ENCODE results near the gene C17orf78. TPM values are rescaled to one million over a fixed set of nuclear protein-coding genes. Genes with fewer than 3 reads are reported as not detected.

C17orf78 gene
- total RNA-seq, 6 experiments from 2014 or later: not detected

DNA sequence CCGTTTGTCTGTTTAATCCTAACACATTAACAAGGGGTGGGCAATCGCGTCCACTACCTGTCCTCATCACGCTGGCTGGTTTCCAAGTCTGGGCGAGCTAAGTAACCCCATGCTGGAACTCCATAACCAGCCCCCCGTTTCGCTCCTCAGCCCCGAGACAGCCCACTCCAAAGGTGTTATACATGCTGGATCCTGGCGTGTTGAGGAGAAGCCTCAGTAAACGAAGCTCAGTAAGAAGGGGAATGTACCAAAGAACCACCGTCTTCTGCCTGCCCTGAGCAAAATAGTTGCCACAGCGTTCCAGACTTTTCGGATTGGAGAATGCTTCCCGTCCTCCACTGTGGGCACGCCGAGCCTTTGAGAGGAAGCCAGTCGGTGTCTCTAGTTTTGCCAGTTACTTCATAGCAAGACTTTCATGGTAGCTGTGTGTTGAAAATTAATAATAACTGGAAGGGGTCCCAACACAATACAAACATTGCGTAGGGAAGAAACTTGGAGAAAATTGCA lies 16.1 kb upstream of the C17orf78 start:
- no peaks in the 10 kb centered on the region for H3K36me3 Mint-ChIP-seq (ENCODE audit: low read depth)
- TF ChIP-seq, protein P1, sequence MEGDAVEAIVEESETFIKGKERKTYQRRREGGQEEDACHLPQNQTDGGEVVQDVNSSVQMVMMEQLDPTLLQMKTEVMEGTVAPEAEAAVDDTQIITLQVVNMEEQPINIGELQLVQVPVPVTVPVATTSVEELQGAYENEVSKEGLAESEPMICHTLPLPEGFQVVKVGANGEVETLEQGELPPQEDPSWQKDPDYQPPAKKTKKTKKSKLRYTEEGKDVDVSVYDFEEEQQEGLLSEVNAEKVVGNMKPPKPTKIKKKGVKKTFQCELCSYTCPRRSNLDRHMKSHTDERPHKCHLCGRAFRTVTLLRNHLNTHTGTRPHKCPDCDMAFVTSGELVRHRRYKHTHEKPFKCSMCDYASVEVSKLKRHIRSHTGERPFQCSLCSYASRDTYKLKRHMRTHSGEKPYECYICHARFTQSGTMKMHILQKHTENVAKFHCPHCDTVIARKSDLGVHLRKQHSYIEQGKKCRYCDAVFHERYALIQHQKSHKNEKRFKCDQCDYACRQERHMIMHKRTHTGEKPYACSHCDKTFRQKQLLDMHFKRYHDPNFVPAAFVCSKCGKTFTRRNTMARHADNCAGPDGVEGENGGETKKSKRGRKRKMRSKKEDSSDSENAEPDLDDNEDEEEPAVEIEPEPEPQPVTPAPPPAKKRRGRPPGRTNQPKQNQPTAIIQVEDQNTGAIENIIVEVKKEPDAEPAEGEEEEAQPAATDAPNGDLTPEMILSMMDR (IDR thresholded peaks at IDR 0.05): no peak
- no peaks in the 10 kb centered on the region for H3K9me3 Mint-ChIP-seq
- peak overlapping the region; percentile 78 for H3K4me3 Mint-ChIP-seq
- H3K27me3 Mint-ChIP-seq (ENCODE audit: insufficient read depth): peaks cover 1% of the 10 kb centered on the region; the same call in 1 of the 2 replicates
- peaks cover 28% of the 10 kb centered on the region for H3K4me1 Mint-ChIP-seq (ENCODE audit: low read depth)
- no peak for DNase-seq
- peak overlapping the region; percentile 70 for H3K27ac Mint-ChIP-seq

DNA sequence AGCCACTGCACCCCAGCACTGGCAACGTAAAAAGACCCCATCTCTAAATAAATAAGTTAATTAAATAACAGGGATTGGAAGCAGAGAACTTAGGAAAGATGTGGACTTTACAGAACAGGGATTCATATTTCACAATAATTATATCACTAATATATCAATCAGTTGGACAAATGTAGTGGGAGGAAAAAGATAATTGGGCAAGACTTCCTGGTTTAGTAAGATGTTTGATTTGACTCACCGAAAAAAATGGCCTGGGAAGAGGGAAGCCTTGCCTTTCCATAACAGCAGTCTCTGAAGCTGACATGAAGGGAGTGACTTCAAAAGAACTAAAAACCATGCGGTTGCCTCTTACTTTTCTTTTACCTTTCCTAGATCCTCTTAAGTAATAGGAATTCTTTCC lies 15.2 kb upstream of the C17orf78 start:
- no peak for DNase-seq
- Mint-ChIP-seq H3K27ac (no peak overlapping the region), H3K36me3 (ENCODE audit: low read depth) (no peaks in the 10 kb centered on the region)

DNA sequence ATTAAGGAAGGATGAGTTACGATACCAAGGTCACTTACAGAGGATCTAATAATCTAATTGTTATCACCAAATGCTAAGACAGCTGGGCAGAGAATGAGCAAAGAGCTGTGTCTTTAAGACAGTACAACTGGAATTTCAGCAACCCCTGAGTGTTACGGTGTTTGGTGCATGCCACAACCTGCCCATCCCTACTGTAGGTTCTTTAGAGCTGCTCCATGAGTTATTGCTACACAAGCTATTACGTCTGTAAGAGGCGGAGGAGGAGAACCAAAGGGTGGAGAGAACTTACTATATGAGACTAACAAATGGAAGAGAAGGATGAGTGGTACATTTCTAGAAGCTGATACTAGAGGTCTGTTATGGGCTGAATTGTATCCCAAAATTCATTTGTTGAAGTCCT lies 14.2 kb upstream of the C17orf78 start:
- Mint-ChIP-seq H3K4me3 (no peak overlapping the region), H3K4me1 (ENCODE audit: low read depth) (peaks cover 27% of the 10 kb centered on the region), H3K9me3 (no peaks in the 10 kb centered on the region), H3K36me3 (ENCODE audit: low read depth) (no peaks in the 10 kb centered on the region), H3K27me3 (ENCODE audit: insufficient read depth) (peaks cover 1% of the 10 kb centered on the region; the same call in 1 of the 2 replicates), H3K27ac (no peak overlapping the region)
- no peak for DNase-seq
- TF ChIP-seq, protein P1 (IDR thresholded peaks at IDR 0.05): no peak

More for the DNA sequence above, 15.2 kb upstream of the C17orf78 start:
- TF ChIP-seq, protein P1 (IDR thresholded peaks at IDR 0.05): no peak
- H3K9me3 Mint-ChIP-seq: no peaks in the 10 kb centered on the region
- peaks cover 1% of the 10 kb centered on the region; the same call in 1 of the 2 replicates for H3K27me3 Mint-ChIP-seq (ENCODE audit: insufficient read depth)
- no peak overlapping the region for H3K4me3 Mint-ChIP-seq
- peaks cover 28% of the 10 kb centered on the region for H3K4me1 Mint-ChIP-seq (ENCODE audit: low read depth)

DNA sequence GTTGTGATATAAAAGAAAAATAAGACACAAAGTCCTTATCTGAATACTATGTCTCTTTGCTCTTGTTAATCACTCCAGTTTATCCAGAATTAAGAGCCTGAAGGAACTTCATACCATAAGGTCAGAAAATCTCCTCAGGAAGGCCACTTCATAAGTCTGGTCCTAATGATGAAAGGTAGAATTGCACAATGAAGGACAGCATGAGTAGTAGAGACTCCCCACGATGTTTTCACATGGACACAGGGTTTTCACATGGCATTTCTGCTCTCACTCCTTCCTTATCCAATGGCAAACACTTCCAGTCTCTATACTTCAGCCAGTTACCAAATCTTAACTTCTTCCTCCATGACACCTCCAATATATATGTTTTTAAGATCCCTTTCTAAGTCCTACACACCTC lies 10.2 kb upstream of the C17orf78 start:
- no peak overlapping the region for H3K4me3 Mint-ChIP-seq
- H3K27ac Mint-ChIP-seq: no peak overlapping the region

DNA sequence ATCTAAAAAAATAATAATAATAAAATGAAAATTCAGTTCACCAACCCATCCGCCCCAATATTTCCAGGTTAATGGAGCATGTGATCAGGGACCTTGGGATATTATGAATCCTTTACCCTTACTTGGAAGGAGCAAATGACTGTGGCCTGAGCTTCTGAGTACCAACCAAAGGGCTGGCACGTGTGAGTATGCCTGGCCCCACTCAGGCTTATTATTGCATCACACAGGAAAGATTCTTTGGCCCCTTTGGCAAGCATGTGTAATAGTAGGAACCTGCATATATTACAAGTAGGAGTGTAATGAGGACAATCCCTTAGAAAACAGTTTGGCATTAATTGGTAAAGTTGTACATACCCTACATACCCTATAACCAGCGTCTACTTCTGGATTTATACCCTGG lies 7.2 kb upstream of the C17orf78 start:
- Mint-ChIP-seq H3K4me1 (ENCODE audit: low read depth) (peaks cover 5% of the 10 kb centered on the region), H3K27me3 (ENCODE audit: insufficient read depth) (no peaks in the 10 kb centered on the region; the same call in 1 of the 2 replicates), H3K9me3 (no peaks in the 10 kb centered on the region), H3K27ac (no peak overlapping the region), H3K4me3 (no peak overlapping the region), H3K36me3 (ENCODE audit: low read depth) (no peaks in the 10 kb centered on the region)
- TF ChIP-seq, protein P1 (IDR thresholded peaks at IDR 0.05): no peak
- DNase-seq: no peak

More for the DNA sequence above, 10.2 kb upstream of the C17orf78 start:
- Mint-ChIP-seq H3K27me3 (ENCODE audit: insufficient read depth) (peaks cover 1% of the 10 kb centered on the region; the same call in 1 of the 2 replicates), H3K4me1 (ENCODE audit: low read depth) (peaks cover 2% of the 10 kb centered on the region; the same call in 1 of the 2 replicates), H3K36me3 (ENCODE audit: low read depth) (no peaks in the 10 kb centered on the region), H3K9me3 (no peaks in the 10 kb centered on the region)
- TF ChIP-seq, protein P1 (IDR thresholded peaks at IDR 0.05): no peak
- no peak for DNase-seq
